GM19351 (cell line): Measurements from ENCODE around the gene CPM.
"Not testable (repeated sequence)": the region's sequence is repeated elsewhere in the genome, so short reads cannot be mapped to it uniquely, and the experiment has no call there.

Experiments used
- ATAC-seq: cut with Tn5 transposase; IDR thresholded peaks from one replicate; pipeline ENCODE4 v1.9.1; 2021; ENCODE audit warnings: mild to moderate bottlenecking, moderate library complexity; ENCODE audit not compliant: unreplicated experiment

CPM gene

GRCh38 chr12:68833508-68833907 is 99.5 kb downstream of the CPM start:
- no peak for ATAC-seq

DNA sequence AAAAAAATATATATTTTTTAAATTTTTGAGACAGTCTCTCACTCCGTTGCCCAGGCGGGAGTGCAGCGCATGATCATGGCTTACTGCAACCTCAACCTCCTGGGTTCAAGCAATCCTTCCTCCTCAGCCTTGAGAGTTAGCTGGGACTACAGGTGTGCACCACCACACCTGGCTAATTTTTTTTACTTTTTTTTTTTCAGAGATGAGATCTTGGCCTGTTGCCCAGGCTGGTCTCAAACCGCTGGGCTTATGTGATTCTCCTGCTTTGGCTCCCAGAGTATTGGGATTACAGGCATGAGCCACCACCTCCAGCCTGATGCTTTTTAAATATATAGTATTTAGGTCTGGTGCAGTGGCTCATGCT is 100.5 kb downstream of the CPM start:
- no peak for ATAC-seq

GRCh38 chr12:68831751-68832503 is 101.0 kb downstream of the CPM start:
- ATAC-seq = no peak

GRCh38 chr12:68831272-68831671 is 101.7 kb downstream of the CPM start:
- ATAC-seq = no peak

DNA sequence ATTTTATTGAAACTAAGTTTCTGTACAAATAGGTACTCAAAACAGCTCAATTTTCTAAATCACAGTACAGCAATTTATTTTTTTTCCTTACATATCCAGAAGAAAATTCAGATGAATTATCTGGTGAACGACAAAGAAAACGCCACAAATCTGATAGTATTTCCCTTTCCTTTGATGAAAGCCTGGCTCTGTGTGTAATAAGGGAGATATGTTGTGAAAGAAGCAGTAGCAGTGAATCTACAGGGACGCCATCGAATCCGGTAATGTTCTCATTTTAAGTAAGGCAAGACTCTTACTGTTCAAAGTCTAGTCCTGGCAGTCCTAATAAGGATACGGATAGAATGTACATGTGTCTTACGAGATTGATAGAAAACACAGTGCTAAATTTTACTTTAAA is 104.3 kb downstream of the CPM start:
- ATAC-seq = no peak

- ATAC-seq = no peak
These were observed 104.9 kb downstream of the CPM start for GRCh38 chr12:68827895-68828671.

- no peak for ATAC-seq
These were observed 107.3 kb downstream of the CPM start for GRCh38 chr12:68825569-68826217.

- no peak for ATAC-seq
These were observed 108.2 kb downstream of the CPM start for GRCh38 chr12:68824597-68825250.

- no peak for ATAC-seq
These were observed 108.8 kb downstream of the CPM start for GRCh38 chr12:68824131-68824530.

DNA sequence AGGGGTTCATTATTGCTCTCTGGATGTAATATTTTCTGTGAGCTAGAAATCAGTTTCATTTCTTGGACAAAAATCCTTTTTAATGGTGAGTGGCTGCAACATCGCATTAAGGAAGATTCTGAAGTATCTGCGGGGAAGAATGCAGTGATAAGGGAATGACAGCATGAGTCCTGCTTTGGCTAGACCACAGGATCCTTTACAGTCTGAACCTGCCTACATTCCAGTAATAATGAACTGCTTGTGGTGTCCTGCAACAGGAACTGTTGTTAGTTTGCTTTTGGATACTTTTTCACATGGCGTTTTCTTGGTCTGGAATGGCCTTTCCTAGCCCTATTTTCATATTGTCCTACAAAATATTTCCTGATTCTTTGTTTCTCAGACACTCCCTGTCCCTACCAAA is 109.3 kb downstream of the CPM start:
- no peak for ATAC-seq

DNA sequence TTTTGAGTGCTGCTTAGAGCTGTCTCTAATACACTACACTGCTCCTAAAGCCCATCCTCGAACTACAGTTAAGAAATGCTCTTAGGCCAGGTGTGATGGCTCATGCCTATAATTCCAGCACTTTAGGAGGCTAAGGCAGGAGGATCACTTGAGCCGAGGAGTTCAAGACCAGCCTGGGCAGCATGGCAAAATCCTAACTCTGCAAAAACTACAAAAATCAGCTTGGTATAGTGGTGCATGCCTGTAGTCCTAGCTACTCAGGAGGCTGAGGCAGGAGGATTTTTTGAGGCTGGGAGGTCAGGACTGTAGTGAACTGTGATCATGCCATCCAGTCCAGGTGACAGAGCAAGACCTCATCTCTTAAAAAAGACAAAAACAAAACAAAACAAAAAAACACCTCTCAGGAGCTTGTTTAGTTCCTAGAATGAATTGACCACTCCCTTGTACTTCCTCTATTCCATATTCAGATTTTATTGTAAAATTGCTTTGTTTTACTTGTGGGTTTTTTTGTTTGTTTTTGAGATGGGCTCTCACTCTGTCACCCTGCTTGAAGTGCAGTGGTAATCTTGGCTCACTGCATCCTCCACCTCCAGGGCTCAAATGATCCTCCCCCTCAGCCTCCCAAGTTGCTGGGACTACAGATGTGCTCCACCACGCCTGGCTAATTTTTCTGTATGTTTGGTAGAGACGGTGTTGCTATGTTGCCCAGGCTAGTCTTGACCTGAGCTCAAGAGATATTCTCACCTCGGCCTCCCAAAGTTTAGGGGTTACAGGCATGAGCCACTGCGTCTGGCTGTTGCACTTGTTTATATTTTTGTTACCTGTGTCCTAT is 111.4 kb downstream of the CPM start:
- no peak for ATAC-seq

GRCh38 chr12:68819481-68819880 is 113.5 kb downstream of the CPM start:
- not testable (repeated sequence) for ATAC-seq

- ATAC-seq = no peak
These were observed 116.8 kb downstream of the CPM start for GRCh38 chr12:68815928-68816800.

DNA sequence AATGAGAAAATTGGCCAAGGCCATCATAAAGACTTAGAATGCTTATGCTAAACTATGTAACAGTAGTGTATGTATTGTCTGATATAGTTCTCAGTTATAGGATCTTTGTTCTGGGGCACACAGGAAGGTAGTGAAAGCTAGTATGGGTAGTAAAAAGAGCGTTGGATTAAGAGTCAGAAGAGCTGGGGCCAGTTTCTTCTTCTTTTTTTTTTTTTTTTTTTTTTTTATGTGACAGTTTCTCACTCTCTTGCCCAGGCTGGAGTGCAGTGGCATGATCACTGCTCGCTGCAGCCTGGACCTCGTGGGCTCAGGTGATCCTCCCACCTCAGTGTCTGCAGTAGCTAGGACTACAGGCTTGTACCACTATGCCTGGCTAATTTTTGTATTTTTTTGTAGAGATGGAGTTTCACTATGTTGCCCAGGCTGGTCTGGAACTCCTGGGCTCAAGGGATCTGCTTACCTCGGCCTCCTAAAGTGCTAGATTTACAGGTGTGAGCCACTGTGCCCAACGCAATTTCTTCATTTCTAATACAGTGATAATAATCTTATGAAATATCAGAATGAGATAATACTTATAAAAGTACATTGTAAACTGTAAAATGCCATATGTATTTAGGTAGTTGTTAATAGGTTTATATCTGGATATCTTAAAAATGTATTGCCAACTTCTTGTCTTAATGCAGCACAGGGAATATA is 117.6 kb downstream of the CPM start:
- no peak for ATAC-seq

DNA sequence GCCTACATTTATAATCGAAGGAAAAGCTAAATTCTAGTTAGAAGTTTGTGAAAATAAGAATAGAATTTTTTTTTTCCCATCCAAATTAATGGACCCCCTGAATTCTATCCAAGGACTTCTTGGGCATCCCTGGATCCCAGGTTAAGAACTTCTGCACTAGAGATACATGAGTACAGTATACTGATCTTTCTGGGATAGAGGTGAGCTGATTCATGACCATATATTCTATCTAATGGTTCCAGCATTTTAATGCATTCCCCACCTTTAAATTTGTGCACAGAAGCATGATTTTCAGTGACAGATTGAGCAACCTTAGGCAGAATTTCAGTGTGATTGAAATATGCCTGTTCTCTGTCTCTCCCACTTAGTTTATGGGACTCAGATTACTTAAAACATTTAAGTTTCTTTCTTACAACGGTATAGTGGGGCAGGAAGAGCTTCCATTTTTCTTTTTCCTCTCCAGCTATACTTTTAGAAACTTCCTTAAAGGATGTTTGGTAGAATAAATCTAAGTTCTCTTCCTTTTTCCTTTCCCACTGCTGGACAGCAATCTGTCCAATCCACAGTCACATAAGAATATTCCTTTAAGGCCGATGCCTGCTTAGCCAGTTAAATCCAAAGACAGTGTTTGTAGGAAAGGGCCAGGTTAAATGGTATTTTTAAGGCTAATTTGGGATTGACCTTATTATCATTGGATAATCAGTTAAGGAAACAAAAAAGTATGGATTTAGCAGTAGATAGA is 118.3 kb downstream of the CPM start:
- ATAC-seq = no peak

GRCh38 chr12:68813242-68813593 is 119.8 kb downstream of the CPM start:
- no peak for ATAC-seq

GRCh38 chr12:68812553-68813241 is 120.3 kb downstream of the CPM start:
- no peak for ATAC-seq

- ATAC-seq = not testable (repeated sequence)
These were observed 121.4 kb downstream of the CPM start for GRCh38 chr12:68811573-68811972.
